Memory B cell (primary cell): Measurements from ENCODE around the gene LRP1.

Experiments
- ATAC-seq: fragments of 150-1000 bp; cut with Tn5 transposase; 2 replicates; pipeline ENCODE4 v1.10.0; 2021; ENCODE audit warnings: low read depth, mild to moderate bottlenecking, moderate library complexity
- DNase-seq, 2 donors: peaks; one replicate each; pipeline ENCODE4 v3.0.0; 2022; ENCODE audit warnings: low spot score in 2 of 2
- H3K27ac Mint-ChIP-seq: one replicate; pipeline ENCODE4 v1.8.0; 2022; ENCODE audit warnings: mild to moderate bottlenecking, moderate library complexity, mixed read lengths
- H3K27me3 Mint-ChIP-seq: one replicate; pipeline ENCODE4 v1.8.0; 2022; ENCODE audit warnings: mixed read lengths
- H3K36me3 Mint-ChIP-seq: one replicate; pipeline ENCODE4 v1.8.0; 2022; ENCODE audit warnings: mild to moderate bottlenecking, mixed read lengths
- H3K4me1 Mint-ChIP-seq: one replicate; pipeline ENCODE4 v1.8.0; 2022; ENCODE audit warnings: mixed read lengths
- H3K4me3 Mint-ChIP-seq: one replicate; pipeline ENCODE4 v1.8.0; 2022; ENCODE audit warnings: mild to moderate bottlenecking, moderate library complexity, mixed read lengths
- H3K9me3 Mint-ChIP-seq: one replicate; pipeline ENCODE4 v1.8.0; 2022; ENCODE audit warnings: mixed read lengths

Gene LRP1

GRCh38 chr12:57146961-57147944, 19.0 kb downstream of the LRP1 start, which contains the start of gene LRP1-AS:
Gene LRP1-AS (minus strand): TSS chr12:57147619.
- Mint-ChIP-seq H3K27me3 (peaks cover 3% of the 10 kb centered on the region), H3K9me3 (no peaks in the 10 kb centered on the region), H3K4me1 (no peaks in the 10 kb centered on the region), H3K27ac (no peak within 1 kb of the TSS), H3K4me3 (no peak within 1 kb of the TSS), H3K36me3 (no peaks in the 10 kb centered on the region)
- ATAC-seq (no peak), DNase-seq (no peak)

- Mint-ChIP-seq H3K27ac (peak overlapping the region; percentile 26), H3K36me3 (no peaks in the 10 kb centered on the region), H3K9me3 (no peaks in the 10 kb centered on the region), H3K4me3 (no peak overlapping the region), H3K27me3 (peaks cover 5% of the 10 kb centered on the region), H3K4me1 (no peaks in the 10 kb centered on the region)
- DNase-seq = no peak
- ATAC-seq = no peak
Observed at GRCh38 chr12:57148469-57149244, 20.4 kb downstream of the LRP1 start.

GRCh38 chr12:57149245-57149900, 21.1 kb downstream of the LRP1 start:
- no peaks in the 10 kb centered on the region for H3K9me3 Mint-ChIP-seq
- no peak overlapping the region for H3K4me3 Mint-ChIP-seq
- H3K27me3 Mint-ChIP-seq = peaks cover 5% of the 10 kb centered on the region
- no peak for ATAC-seq
- no peak for DNase-seq
- peak overlapping the region; percentile 26 for H3K27ac Mint-ChIP-seq
- H3K36me3 Mint-ChIP-seq = no peaks in the 10 kb centered on the region
- H3K4me1 Mint-ChIP-seq = no peaks in the 10 kb centered on the region

- DNase-seq = no peak
- H3K27ac Mint-ChIP-seq = no peak overlapping the region
Observed at GRCh38 chr12:57150400-57151000, 22.2 kb downstream of the LRP1 start.

GRCh38 chr12:57151741-57152630, 23.7 kb downstream of the LRP1 start:
- no peak overlapping the region for H3K4me3 Mint-ChIP-seq
- peaks cover 6% of the 10 kb centered on the region for H3K4me1 Mint-ChIP-seq
- DNase-seq (no peak), ATAC-seq (no peak)
- no peaks in the 10 kb centered on the region for H3K36me3 Mint-ChIP-seq
- H3K9me3 Mint-ChIP-seq = no peaks in the 10 kb centered on the region
- H3K27ac Mint-ChIP-seq = no peak overlapping the region
- H3K27me3 Mint-ChIP-seq = peaks cover 5% of the 10 kb centered on the region

More at GRCh38 chr12:57150400-57151000, 22.2 kb downstream of the LRP1 start:
- Mint-ChIP-seq H3K4me3 (no peak overlapping the region), H3K27me3 (peaks cover 5% of the 10 kb centered on the region), H3K9me3 (no peaks in the 10 kb centered on the region), H3K36me3 (no peaks in the 10 kb centered on the region), H3K4me1 (peaks cover 6% of the 10 kb centered on the region)
- no peak for ATAC-seq

- peaks cover 2% of the 10 kb centered on the region for H3K9me3 Mint-ChIP-seq
- peaks cover 7% of the 10 kb centered on the region for H3K27me3 Mint-ChIP-seq
- H3K36me3 Mint-ChIP-seq = no peaks in the 10 kb centered on the region
- no peak overlapping the region for H3K27ac Mint-ChIP-seq
- DNase-seq (no peak), ATAC-seq (no peak)
- H3K4me3 Mint-ChIP-seq = no peak overlapping the region
- peaks cover 8% of the 10 kb centered on the region for H3K4me1 Mint-ChIP-seq
Observed at GRCh38 chr12:57152639-57153038, 24.4 kb downstream of the LRP1 start.

- peaks cover 14% of the 10 kb centered on the region for H3K4me1 Mint-ChIP-seq
- peaks cover 2% of the 10 kb centered on the region for H3K9me3 Mint-ChIP-seq
- no peak for ATAC-seq
- no peak for DNase-seq
- no peaks in the 10 kb centered on the region for H3K36me3 Mint-ChIP-seq
- H3K27me3 Mint-ChIP-seq = peaks cover 7% of the 10 kb centered on the region
- H3K27ac Mint-ChIP-seq = no peak overlapping the region
- H3K4me3 Mint-ChIP-seq = no peak overlapping the region
Observed at GRCh38 chr12:57153415-57153997, 25.2 kb downstream of the LRP1 start.

GRCh38 chr12:57154076-57154475, 25.8 kb downstream of the LRP1 start:
- H3K27ac Mint-ChIP-seq = no peak overlapping the region
- peaks cover 2% of the 10 kb centered on the region for H3K9me3 Mint-ChIP-seq
- no peak for ATAC-seq
- H3K4me1 Mint-ChIP-seq = peaks cover 14% of the 10 kb centered on the region
- DNase-seq = no peak
- peaks cover 7% of the 10 kb centered on the region for H3K27me3 Mint-ChIP-seq
- no peaks in the 10 kb centered on the region for H3K36me3 Mint-ChIP-seq
- H3K4me3 Mint-ChIP-seq = no peak overlapping the region

GRCh38 chr12:57154804-57155434, 26.6 kb downstream of the LRP1 start:
- Mint-ChIP-seq H3K9me3 (peaks cover 2% of the 10 kb centered on the region), H3K36me3 (no peaks in the 10 kb centered on the region), H3K4me3 (no peak overlapping the region), H3K27ac (no peak overlapping the region), H3K27me3 (peaks cover 5% of the 10 kb centered on the region), H3K4me1 (peaks cover 14% of the 10 kb centered on the region)
- no peak for ATAC-seq
- DNase-seq = no peak

GRCh38 chr12:57156701-57157403, 28.6 kb downstream of the LRP1 start:
- peaks cover 2% of the 10 kb centered on the region for H3K9me3 Mint-ChIP-seq

GRCh38 chr12:57157588-57158173, 29.4 kb downstream of the LRP1 start:
- Mint-ChIP-seq H3K9me3 (peaks cover 2% of the 10 kb centered on the region), H3K4me1 (peaks cover 16% of the 10 kb centered on the region), H3K27me3 (peaks cover 11% of the 10 kb centered on the region), H3K27ac (no peak overlapping the region), H3K4me3 (no peak overlapping the region), H3K36me3 (peaks cover 6% of the 10 kb centered on the region)
- ATAC-seq (peak; percentile 38), DNase-seq (no peak)

More at GRCh38 chr12:57156701-57157403, 28.6 kb downstream of the LRP1 start:
- ATAC-seq (no peak), DNase-seq (no peak)
- Mint-ChIP-seq H3K27ac (no peak overlapping the region), H3K4me3 (no peak overlapping the region), H3K36me3 (peaks cover 3% of the 10 kb centered on the region), H3K4me1 (peaks cover 14% of the 10 kb centered on the region), H3K27me3 (peaks cover 8% of the 10 kb centered on the region)
